GM23338 (cell line): ENCODE data around the gene ADCK2. TPM values are rescaled to one million over a fixed set of nuclear protein-coding genes. Genes with fewer than 3 reads are reported as not detected.
"Not testable (repeated sequence)": the region's sequence is repeated elsewhere in the genome, so short reads cannot be mapped to it uniquely, and the experiment has no call there.

Experiments used
- ATAC-seq: fragments of 200-7000 bp; cut with Tn5 transposase; 3 replicates; pipeline ENCODE4 v1.9.1; 2020
- DNase-seq: peaks from one replicate; pipeline ENCODE4 v3.0.0-alpha.2; 2015; ENCODE audit warnings: low spot score
- H2AFZ ChIP-seq: fragments of 200-600 bp; sonication (generic); 2 replicates; pipeline ENCODE4 v1.8.0; 2016; ENCODE audit warnings: antibody characterized with exemption, mild to moderate bottlenecking, moderate library complexity
- H3F3A ChIP-seq: fragments of 200-600 bp; sonication (generic); replicated peaks from 2 replicates; pipeline ENCODE4 v1.8.0; 2017; ENCODE audit warnings: antibody characterized with exemption, mixed run types, low read depth
- H3K27ac ChIP-seq: fragments of 200-600 bp; sonication (generic); 2 replicates; pipeline ENCODE4 v1.6.1; 2016; ENCODE audit warnings: low read depth
- H3K27me3 ChIP-seq: fragments of 200-600 bp; sonication (generic); 2 replicates; pipeline ENCODE4 v1.8.0; 2016; ENCODE audit warnings: mild to moderate bottlenecking, mixed run types, moderate library complexity; ENCODE audit not compliant: insufficient read depth
- H3K36me3 ChIP-seq: fragments of 200-600 bp; sonication (generic); 2 replicates; pipeline ENCODE4 v1.8.0; 2016; ENCODE audit warnings: mild to moderate bottlenecking; ENCODE audit not compliant: insufficient read depth
- H3K4me1 ChIP-seq: fragments of 200-600 bp; sonication (generic); 2 replicates; pipeline ENCODE4 v1.8.0; 2016; ENCODE audit warnings: mild to moderate bottlenecking, moderate library complexity; ENCODE audit not compliant: insufficient read depth
- H3K4me2 ChIP-seq: fragments of 200-600 bp; sonication (generic); 2 replicates; pipeline ENCODE4 v1.7.1; 2017; ENCODE audit warnings: mixed run types
- H3K4me3 ChIP-seq: fragments of 200-600 bp; sonication (generic); 2 replicates; pipeline ENCODE4 v1.6.1; 2016; ENCODE audit warnings: mixed run types
- H3K79me2 ChIP-seq: fragments of 200-600 bp; sonication (generic); replicated peaks from 2 replicates; pipeline ENCODE4 v1.8.0; 2017; ENCODE audit warnings: mild to moderate bottlenecking; ENCODE audit not compliant: insufficient read depth
- H3K9me2 ChIP-seq: fragments of 200-600 bp; sonication (generic); 2 replicates; pipeline ENCODE4 v1.8.0; 2017; ENCODE audit not compliant: insufficient read depth
- H4K20me1 ChIP-seq: fragments of 200-600 bp; sonication (generic); replicated peaks from 2 replicates; pipeline ENCODE4 v1.8.0; 2017; ENCODE audit warnings: mild to moderate bottlenecking; ENCODE audit not compliant: insufficient read depth
- H3K27ac Mint-ChIP-seq: 2 replicates; pipeline ENCODE4 v1.8.0; 2020; ENCODE audit warnings: inconsistent platforms, mild to moderate bottlenecking, moderate library complexity, mixed read lengths
- H3K27me3 Mint-ChIP-seq: 3 replicates; pipeline ENCODE4 v1.8.0; 2022; ENCODE audit warnings: low read depth, mild to moderate bottlenecking, moderate library complexity, mixed read lengths, inconsistent platforms; ENCODE audit not compliant: insufficient read depth, poor library complexity
- H3K36me3 Mint-ChIP-seq: 3 replicates; pipeline ENCODE4 v1.8.0; 2021; ENCODE audit warnings: low read depth, mild to moderate bottlenecking, inconsistent platforms, moderate library complexity, mixed read lengths
- H3K4me1 Mint-ChIP-seq: 3 replicates; pipeline ENCODE4 v1.8.0; 2020; ENCODE audit warnings: mild to moderate bottlenecking, inconsistent platforms, mixed read lengths
- H3K4me3 Mint-ChIP-seq: 3 replicates; pipeline ENCODE4 v1.8.0; 2021; ENCODE audit warnings: moderate library complexity, mild to moderate bottlenecking, inconsistent platforms, mixed read lengths
- H3K9me3 Mint-ChIP-seq: 3 replicates; pipeline ENCODE4 v1.8.0; 2020; ENCODE audit warnings: moderate library complexity, mild to moderate bottlenecking, inconsistent platforms, mixed read lengths
- CREB1 ChIP-seq: fragments of 250-450 bp; sonication (Bioruptor Pico); IDR thresholded peaks from 2 replicates; pipeline ENCODE4 v1.5.0; 2020; ENCODE audit warnings: low read depth, mild to moderate bottlenecking, moderate library complexity
- CTCF ChIP-seq, 2 experiments: fragments of 200-600 bp in 1 of 2; sonication (generic) in 1 of 2; conservative IDR thresholded peaks; 2 replicates each; pipeline versions ENCODE4 v1.5.1 to v1.6.1; 2016 to 2017; ENCODE audit warnings: antibody characterized with exemption in 2 of 2, low read depth in 2 of 2, mild to moderate bottlenecking in 2 of 2, moderate library complexity in 1 of 2
- ETS1 ChIP-seq: IDR thresholded peaks from 2 replicates; pipeline ENCODE4 v1.6.1; 2016; ENCODE audit warnings: antibody characterized with exemption
- REST ChIP-seq: IDR thresholded peaks from one replicate; pipeline ENCODE4 v1.6.1; 2018; ENCODE audit warnings: antibody characterized with exemption; ENCODE audit not compliant: unreplicated experiment
- polyA plus RNA-seq: library from polyadenylated mRNA; unstranded; fragments of >200 nt; fragmentation: Nextera tagmentation; extraction: Ambion mirVana; gene quantifications from 2 replicates; pipeline ENCODE4 v1.2.1, GENCODE V29; 2016
- total RNA-seq: library from RNA; depleted of rRNA; stranded (reverse); fragments of >200 nt; shearing (Covaris generic); gene quantifications from 2 replicates; pipeline ENCODE4 v1.2.3, GENCODE V29; 2014

ADCK2 gene
- total and polyA plus RNA-seq, 2 experiments from 2014 or later: 4.7 to 14.4 TPM

GRCh38 chr7:140676956-140677355, 4.2 kb downstream of the ADCK2 start:
- peaks cover 14% of the 10 kb centered on the region for H3K4me1 ChIP-seq
- peaks cover 16% of the 10 kb centered on the region for H3K27me3 Mint-ChIP-seq
- not testable (repeated sequence) for DNase-seq, H3K4me2 ChIP-seq, H3K79me2 ChIP-seq, H3K9me2 ChIP-seq, H3F3A ChIP-seq, H3K27ac Mint-ChIP-seq, ATAC-seq, H3K36me3 ChIP-seq, H3K36me3 Mint-ChIP-seq, H3K4me3 Mint-ChIP-seq, H2AFZ ChIP-seq, H3K9me3 Mint-ChIP-seq, H3K27me3 ChIP-seq, H3K27ac ChIP-seq, H4K20me1 ChIP-seq, H3K4me3 ChIP-seq, H3K4me1 Mint-ChIP-seq

- Mint-ChIP-seq H3K4me1 (peaks cover 4% of the 10 kb centered on the region; the same call in 1 of the 3 replicates), H3K9me3 (no peaks in the 10 kb centered on the region), H3K27me3 (peaks cover 12% of the 10 kb centered on the region), H3K4me3 (no peak overlapping the region), H3K36me3 (peaks cover 5% of the 10 kb centered on the region; the same call in 1 of the 3 replicates), H3K27ac (no peak overlapping the region)
- Histone ChIP-seq H3K9me2 (no peaks in the 10 kb centered on the region), H2AFZ (no peak overlapping the region), H3K4me1 (peaks cover 8% of the 10 kb centered on the region), H4K20me1 (peaks cover 6% of the 10 kb centered on the region; the same call in 1 of the 2 replicates), H3K36me3 (no peaks in the 10 kb centered on the region; the same call in 1 of the 2 replicates), H3F3A (no peaks in the 10 kb centered on the region), H3K27me3 (0 out of 2 replicates have a peak, but pooled peaks cover 5% of the 10 kb centered on the region), H3K4me3 (no peak overlapping the region), H3K4me2 (no peak overlapping the region), H3K79me2 (no peaks in the 10 kb centered on the region), H3K27ac (no peak overlapping the region)
- ATAC-seq: no peak
- TF ChIP-seq CREB1 (no peak), ETS1 (no peak), REST (no peak), CTCF (conservative IDR thresholded peaks at IDR 0.05; ENCODE audit: low read depth in 2 of 2) (no peak)
- no peak for DNase-seq
Measured at GRCh38 chr7:140677496-140677895, 4.8 kb downstream of the ADCK2 start.
